Measurements from ENCODE around the gene TCFL5.
"Not testable (repeated sequence)": the region's sequence is repeated elsewhere in the genome, so short reads cannot be mapped to it uniquely, and the experiment has no call there.

Gene TCFL5

GRCh38 chr20:62855120-62855519, 6.5 kb downstream of the TCFL5 start:
- no peak for DNase-seq (ENCODE audit: low read depth, low spot score)

- DNase-seq (ENCODE audit: low read depth, low spot score): no peak
These were observed 7.5 kb downstream of the TCFL5 start for GRCh38 chr20:62854121-62854520.

GRCh38 chr20:62853304-62853703, 8.3 kb downstream of the TCFL5 start:
- DNase-seq (ENCODE audit: low read depth, low spot score): not testable (repeated sequence)

GRCh38 chr20:62852841-62853240, 8.8 kb downstream of the TCFL5 start:
- DNase-seq (ENCODE audit: low read depth, low spot score): no peak

- DNase-seq (ENCODE audit: low read depth, low spot score): no peak
These were observed 9.4 kb downstream of the TCFL5 start for GRCh38 chr20:62852196-62852595.

- DNase-seq (ENCODE audit: low read depth, low spot score): no peak
These were observed 11.2 kb downstream of the TCFL5 start for GRCh38 chr20:62850333-62850974.

- DNase-seq (ENCODE audit: low read depth, low spot score): no peak
These were observed 12.2 kb downstream of the TCFL5 start for GRCh38 chr20:62849431-62849830.

- not testable (repeated sequence) for DNase-seq (ENCODE audit: low read depth, low spot score)
These were observed 12.7 kb downstream of the TCFL5 start for GRCh38 chr20:62848917-62849316.

- no peak for DNase-seq (ENCODE audit: low read depth, low spot score)
These were observed 15.3 kb downstream of the TCFL5 start for GRCh38 chr20:62846166-62846890.

GRCh38 chr20:62845416-62846160, 16.0 kb downstream of the TCFL5 start:
- DNase-seq (ENCODE audit: low read depth, low spot score): no peak

- no peak for DNase-seq (ENCODE audit: low read depth, low spot score)
These were observed 17.4 kb downstream of the TCFL5 start for GRCh38 chr20:62844182-62844581.

- no peak for DNase-seq (ENCODE audit: low read depth, low spot score)
These were observed 18.0 kb downstream of the TCFL5 start for GRCh38 chr20:62843656-62844055.

GRCh38 chr20:62841705-62842212, 19.9 kb downstream of the TCFL5 start:
- no peak for DNase-seq (ENCODE audit: low read depth, low spot score)

- no peak for DNase-seq (ENCODE audit: low read depth, low spot score)
These were observed 21.1 kb downstream of the TCFL5 start for GRCh38 chr20:62840244-62841197.

GRCh38 chr20:62839816-62840215, 21.8 kb downstream of the TCFL5 start:
- no peak for DNase-seq (ENCODE audit: low read depth, low spot score)

GRCh38 chr20:62839261-62839660, 22.4 kb downstream of the TCFL5 start:
- no peak for DNase-seq (ENCODE audit: low read depth, low spot score)

- DNase-seq (ENCODE audit: low read depth, low spot score): no peak
These were observed 23.3 kb downstream of the TCFL5 start for GRCh38 chr20:62838128-62838891.

- no peak for DNase-seq (ENCODE audit: low read depth, low spot score)
These were observed 23.9 kb downstream of the TCFL5 start for GRCh38 chr20:62837790-62838127.

- DNase-seq (ENCODE audit: low read depth, low spot score): no peak
These were observed 24.6 kb downstream of the TCFL5 start for GRCh38 chr20:62836967-62837490.
